Activated gamma-delta T cell treated with anti-CD3 and anti-CD28 coated beads, Interleukin-2, amount 50 U/mL, for 16 hours (primary cell): ENCODE results near the gene PKM.
"Not testable (repeated sequence)": the region's sequence is repeated elsewhere in the genome, so short reads cannot be mapped to it uniquely, and the experiment has no call there.

Experiments
- DNase-seq: peaks from one replicate; pipeline ENCODE4 v3.0.0-alpha.2; 2020; ENCODE audit warnings: low read depth

The PKM gene

DNA sequence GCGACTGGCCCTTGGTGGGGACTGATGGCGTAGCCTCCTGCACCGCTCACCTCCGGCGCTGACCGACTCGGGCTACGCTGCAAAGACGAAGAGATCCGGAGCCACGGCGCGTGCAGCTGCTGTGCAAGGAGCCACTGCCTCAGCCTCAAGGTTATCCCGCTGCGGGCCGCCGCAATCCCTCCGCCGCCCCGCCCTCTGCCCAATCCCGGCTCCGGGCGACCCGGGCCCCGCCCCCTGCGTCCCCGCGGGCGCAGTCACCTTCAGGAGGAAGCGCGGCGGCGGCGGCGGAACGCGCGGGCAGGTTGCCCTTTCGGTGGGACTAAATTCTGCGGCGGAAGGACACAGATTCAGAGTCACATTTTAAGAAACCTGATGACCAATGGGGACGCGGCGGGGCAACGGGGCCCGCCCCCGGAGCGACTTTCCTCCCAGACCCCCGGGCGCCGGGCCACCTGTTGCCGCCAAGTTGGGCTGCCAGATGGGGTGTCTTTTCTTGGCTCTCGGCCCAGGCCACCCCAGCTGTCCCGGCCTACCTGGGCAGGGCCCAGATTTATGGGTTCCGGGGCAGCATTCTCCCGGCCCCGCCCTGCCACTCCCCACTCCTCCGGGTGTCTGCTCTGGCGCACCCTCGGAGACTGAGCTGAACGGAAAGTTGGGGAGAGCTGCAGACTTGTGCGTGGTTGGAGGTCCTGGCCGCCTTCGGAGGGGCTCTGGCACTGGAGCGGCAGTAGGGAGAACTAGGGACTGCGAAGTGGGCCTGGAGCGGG, at the start of gene PKM:
Gene PKM (minus strand): TSS at position 125 of the 767 bp plus-strand sequence. CDS start 12,093 bp downstream, outside the sequence.
- DNase-seq = peak; percentile 89

- no peak for DNase-seq
Measured at GRCh38 chr15:72280751-72281150, 49.8 kb upstream of the PKM start.

- no peak for DNase-seq
Measured at GRCh38 chr15:72278737-72279136, 47.7 kb upstream of the PKM start.

DNA sequence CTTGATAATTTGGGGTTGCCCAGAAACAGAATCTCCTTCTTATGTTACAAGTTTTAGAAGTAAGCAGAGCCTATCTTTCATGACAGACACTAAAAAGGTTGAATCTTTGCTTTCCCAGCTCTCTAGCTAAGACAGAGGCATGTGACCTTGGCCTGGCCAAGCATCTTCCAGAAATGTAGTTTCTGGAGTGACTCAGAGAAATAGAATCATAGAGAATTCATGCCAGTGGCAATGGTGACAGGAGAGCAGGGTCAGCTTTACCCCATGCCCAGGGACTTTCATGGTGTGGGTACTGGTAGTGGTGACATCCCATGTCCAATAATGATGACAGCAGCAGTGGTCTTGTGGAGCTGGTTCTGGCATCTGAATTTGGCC, 45.3 kb upstream of the PKM start:
- no peak for DNase-seq

DNA sequence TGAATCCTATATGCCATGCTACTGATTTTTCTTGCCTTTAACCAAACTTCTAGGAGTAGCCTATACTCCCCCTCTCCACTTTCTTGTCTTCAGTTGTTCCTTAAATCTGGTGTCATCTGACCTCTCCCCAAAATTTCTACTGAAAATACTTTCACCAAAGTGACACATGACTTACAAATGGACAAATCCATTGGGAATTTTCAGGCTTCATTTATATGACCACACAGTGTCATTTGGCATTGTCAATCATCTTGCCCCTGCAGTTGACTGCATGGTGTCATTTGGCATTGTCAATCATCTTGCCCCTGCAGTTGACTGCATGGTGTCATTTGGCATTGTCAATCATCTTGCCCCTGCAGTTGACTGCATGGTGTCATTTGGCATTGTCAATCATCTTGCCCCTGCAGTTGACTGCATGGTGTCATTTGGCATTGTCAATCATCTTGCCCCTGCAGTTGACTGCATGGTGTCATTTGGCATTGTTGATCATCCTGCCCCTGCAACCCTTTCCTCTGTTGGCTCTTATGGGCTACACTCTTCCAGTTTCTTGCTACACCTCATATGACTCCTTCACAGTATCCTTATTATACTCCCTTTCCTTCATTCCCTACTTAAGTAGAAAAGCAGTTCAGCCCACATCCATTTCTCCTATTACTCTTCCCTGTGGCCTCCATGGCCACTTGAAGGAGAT, 44.8 kb upstream of the PKM start:
- not testable (repeated sequence) for DNase-seq

GRCh38 chr15:72272997-72273352, 42.0 kb upstream of the PKM start:
- no peak for DNase-seq

DNA sequence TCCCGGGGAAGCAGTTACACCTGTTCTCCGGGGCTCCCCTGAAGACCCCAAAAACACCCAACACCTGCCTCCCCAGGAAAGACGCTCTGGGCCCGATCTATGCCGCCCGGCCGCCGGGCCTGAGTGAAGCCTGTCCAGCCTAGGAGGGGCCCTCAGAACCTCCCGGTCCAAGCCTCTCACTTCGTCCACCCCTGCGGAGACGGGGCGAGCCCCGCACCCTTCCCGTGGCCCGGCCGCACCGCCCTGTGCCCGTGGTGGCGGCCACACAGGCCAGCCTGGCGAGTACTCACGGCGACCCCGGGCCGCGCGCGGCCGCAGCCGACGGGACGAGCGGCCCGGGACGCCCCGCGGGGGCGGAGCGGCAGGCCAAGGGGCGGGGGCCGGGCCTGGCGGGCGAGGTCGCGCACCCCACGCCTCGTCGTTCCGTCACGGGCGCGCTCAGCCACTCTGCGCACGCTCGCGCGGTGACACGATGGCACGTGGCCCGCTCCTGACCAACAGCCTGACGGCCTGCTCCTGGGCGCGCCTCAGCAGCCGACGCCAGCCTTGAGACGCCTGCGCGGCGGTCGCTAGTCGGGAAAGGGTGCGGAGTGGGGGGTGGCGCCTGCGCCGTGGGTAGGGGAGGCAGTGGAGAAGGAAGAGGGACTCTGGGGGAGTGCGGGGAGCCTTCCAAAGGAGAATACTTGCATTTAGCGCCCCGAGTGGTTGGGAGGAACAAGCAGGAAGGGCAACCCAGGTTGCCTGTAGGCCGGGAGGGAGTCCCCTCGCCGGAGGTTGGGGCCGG, 41.4 kb upstream of the PKM start, which contains the start of gene PARP6:
Gene PARP6 (minus strand): TSS at position 342 of the 784 bp plus-strand sequence. CDS start 5,077 bp downstream, outside the sequence.
- peak; percentile 98 for DNase-seq

- no peak for DNase-seq
Measured at GRCh38 chr15:72271895-72272212, 40.9 kb upstream of the PKM start.

- no peak for DNase-seq
Measured at GRCh38 chr15:72271221-72271620, 40.2 kb upstream of the PKM start.

DNA sequence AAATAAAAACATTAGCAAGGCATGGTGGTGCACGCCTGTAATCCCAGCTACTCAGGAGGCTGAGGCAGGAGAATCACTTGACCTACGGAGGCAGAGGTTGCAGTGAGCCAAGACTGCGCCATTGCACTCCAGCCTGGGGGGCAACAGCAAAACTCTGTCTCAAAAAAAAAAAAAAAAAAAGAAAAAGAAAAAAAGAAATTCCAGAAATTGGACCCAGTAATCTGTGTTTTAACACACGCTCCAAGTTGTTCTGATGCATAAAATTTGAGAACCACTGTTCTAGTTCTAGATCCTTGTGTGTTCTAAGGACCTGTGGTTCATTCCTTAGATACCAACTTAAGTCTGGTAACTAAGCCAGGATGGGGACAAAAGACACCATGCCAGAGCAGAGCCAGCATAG, 38.7 kb upstream of the PKM start:
- no peak for DNase-seq

DNA sequence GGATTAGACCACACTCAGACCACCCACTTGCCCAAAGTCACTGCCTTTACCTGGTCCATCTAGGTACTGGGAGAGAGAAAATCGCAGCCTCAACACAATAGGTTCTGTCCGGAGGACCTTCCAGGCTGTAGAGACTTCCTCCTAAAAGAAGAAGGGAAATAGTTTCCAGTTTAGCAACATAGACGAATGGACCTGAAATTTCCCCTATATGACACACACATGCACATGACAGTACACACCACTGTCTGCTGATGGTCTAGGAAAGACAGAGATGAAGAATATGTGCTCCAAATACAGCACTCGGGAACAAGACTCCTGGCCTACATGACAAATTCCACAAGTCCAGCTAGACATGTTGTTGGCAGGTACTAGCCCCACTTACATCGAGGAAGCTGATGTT, 34.0 kb upstream of the PKM start:
- DNase-seq = no peak

- DNase-seq = no peak
Measured at GRCh38 chr15:72252663-72253299, 21.8 kb upstream of the PKM start.

- no peak for DNase-seq
Measured at GRCh38 chr15:72249142-72249810, 18.3 kb upstream of the PKM start.

DNA sequence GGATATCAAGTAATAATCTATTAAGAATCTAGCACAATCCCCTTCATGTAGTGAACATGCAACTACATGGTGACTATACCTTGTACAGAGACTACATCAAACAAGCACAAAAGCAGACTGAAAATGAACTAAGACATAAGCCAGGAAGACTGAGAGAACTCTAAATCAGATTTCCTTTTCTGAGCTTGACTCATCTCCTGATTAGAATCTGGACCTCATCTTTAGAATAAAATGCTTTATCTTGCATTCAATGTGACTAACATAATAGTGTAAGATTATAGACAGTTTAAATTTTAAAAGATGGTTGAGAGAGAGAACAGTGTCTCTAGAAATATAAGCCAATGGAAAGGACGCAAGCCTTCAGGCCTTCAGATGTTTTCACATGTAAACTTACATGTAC, 17.5 kb upstream of the PKM start:
- no peak for DNase-seq

GRCh38 chr15:72242775-72243370, 11.9 kb upstream of the PKM start:
- DNase-seq = no peak

DNA sequence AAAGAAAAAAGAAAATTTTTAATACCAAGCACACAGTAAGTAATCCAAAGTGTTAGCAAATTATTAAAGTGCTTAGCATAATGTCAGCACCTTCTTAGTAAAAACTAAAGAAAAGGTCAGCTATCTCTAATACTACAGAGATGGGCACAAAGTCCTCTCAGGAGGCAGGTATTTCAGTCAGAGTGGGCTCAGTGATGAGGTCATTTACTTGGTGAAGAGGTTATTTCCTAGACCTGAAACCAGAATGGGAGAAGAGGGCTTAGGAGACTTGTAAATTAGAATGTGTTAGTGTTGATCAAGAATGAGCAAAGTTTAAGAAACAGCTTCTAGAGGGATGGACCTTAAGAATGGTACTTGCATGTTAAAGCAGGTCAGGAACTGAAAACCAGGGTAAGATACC, 8.7 kb upstream of the PKM start:
- no peak for DNase-seq

DNA sequence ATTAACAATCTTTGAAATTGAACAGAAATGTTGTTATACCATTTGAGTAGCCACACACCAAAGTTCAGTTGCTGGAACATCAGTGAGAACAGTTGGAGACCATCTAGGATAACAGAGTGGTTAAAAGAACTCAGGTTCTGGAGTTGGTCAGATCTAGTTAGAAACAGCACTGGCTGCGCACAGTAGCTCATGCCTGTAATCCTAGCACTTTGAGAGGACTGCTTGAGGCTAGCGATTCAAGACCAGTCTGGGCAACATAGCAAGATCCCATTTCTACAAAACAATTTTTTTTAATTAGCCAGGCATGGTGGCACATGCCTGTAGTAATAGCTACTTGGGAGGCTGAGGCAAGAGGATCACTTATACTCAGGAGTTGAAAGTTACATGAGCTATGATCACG, 7.6 kb upstream of the PKM start:
- no peak for DNase-seq

GRCh38 chr15:72237853-72238224, 6.8 kb upstream of the PKM start:
- DNase-seq = no peak

DNA sequence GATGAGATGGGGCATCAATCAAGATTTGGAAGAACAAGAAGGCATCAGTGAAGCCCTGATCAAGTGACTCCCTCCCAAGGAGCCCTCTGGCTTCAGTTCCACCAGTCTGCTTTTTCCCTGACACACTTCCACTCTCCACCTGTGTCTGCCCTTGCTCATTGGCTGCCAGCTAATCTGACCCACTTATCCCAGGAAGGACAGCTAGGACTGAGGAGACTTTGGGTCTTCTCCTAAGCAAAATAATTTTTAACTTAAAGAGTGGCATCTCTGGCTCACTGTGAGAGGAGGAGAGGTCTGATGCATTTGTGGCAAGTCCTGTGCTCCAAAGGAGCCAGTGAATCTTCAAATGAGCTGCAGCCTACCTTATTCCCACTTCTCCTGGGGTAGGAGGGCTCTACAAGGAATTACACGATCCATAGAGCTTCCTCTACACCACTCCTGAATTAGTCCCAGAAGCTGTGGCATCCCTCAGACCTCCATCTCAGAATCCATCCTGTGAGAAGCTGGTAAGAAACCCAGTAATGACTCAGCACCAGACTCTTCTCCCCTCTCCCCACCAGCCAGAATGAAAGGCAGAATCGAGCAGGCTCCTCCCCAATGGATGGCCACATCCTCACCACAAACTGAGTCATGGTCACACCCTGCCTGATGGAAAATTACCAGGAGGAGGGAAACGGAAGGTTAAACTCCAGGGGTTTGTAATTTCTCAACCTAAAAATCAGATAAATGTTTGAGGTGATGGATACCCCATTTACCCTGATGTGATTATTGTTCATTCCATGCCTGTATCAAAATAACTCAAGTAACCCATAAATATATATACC, 6.3 kb upstream of the PKM start:
- no peak for DNase-seq

GRCh38 chr15:72236381-72237003, 5.5 kb upstream of the PKM start:
- DNase-seq = no peak
